Heart right ventricle (tissue), 16 donors: ENCODE results near the gene BICRA. TPM values are rescaled to one million over a fixed set of nuclear protein-coding genes. Genes with fewer than 3 reads are reported as not detected.

Experiments
- ATAC-seq, 8 donors: fragments of 200-7000 bp; cut with Tn5 transposase; one replicate each; pipeline ENCODE4 v1.9.1; 2020; ENCODE audit warnings: mild to moderate bottlenecking in 8 of 8, moderate library complexity in 8 of 8, moderate number of reproducible peaks in 1 of 8
- DNase-seq, 2 donors: peaks; one replicate each; pipeline ENCODE4 v3.0.0-alpha.2; 2020
- H3K27ac ChIP-seq, 10 donors: fragments of 200-600 bp; sonication (generic) in 2 of 10; one replicate each; pipeline versions ENCODE4 v1.5.0 to v1.8.0; 2020 to 2022; ENCODE audit warnings: mild to moderate bottlenecking in 3 of 10
- H3K27me3 ChIP-seq, 7 donors: fragments of 200-600 bp; one replicate each; pipeline ENCODE4 v1.8.0; 2021 to 2022; ENCODE audit warnings: mild to moderate bottlenecking in 2 of 7
- H3K36me3 ChIP-seq, 9 donors: fragments of 200-600 bp; sonication (generic) in 1 of 9; one replicate each; pipeline versions ENCODE4 v1.5.0 to v1.8.0; 2020 to 2022; ENCODE audit warnings: mild to moderate bottlenecking in 2 of 9
- H3K4me1 ChIP-seq, 9 donors: fragments of 200-600 bp; sonication (generic) in 1 of 9; one replicate each; pipeline versions ENCODE4 v1.5.0 to v1.8.0; 2020 to 2022; ENCODE audit warnings: mild to moderate bottlenecking in 4 of 9
- H3K4me3 ChIP-seq, 10 donors: fragments of 200-600 bp; sonication (generic) in 2 of 10; one replicate each; pipeline versions ENCODE4 v1.5.0 to v1.8.0; 2020 to 2022; ENCODE audit warnings: mild to moderate bottlenecking in 7 of 10, moderate library complexity in 2 of 10
- H3K9me3 ChIP-seq, 11 donors: fragments of 200-600 bp in 10 of 11; sonication (generic) in 2 of 11; one replicate each; pipeline versions ENCODE4 v1.5.0 to v1.8.0; 2013 to 2022; ENCODE audit warnings: mild to moderate bottlenecking in 2 of 11, control low read depth in 1 of 11, moderate library complexity in 1 of 11
- WGBS, 2 donors: extraction: QIAGEN DNeasy Blood & Tissue Kit; methylation state at CpG; one replicate each; pipeline ENCODE4 v1.1.7; 2013; ENCODE audit warnings: inconsistent platforms in 1 of 2; 5-methylcytosine and 5-hydroxymethylcytosine counted together
- intact Hi-C, 10 donors: fragments of 100-400 bp; cut with DNase I; formaldehyde crosslinking; loops; one replicate each; pipeline versions ENCODE4 v1.11.1 to v1.14.2; 2022
- polyA plus RNA-seq, 2 donors: library from polyadenylated mRNA; stranded (reverse); fragments of 200-250 nt; gene quantifications; one replicate each; pipeline ENCODE4 v1.2.3, GENCODE V29; 2013
- total RNA-seq, 10 donors: library from RNA; stranded (reverse); fragmentation: NEBNext Ultra II Directional in 3 of 10; extraction: Animal tissue kit (Norgen Biotek cat#: 25700) in 3 of 10; gene quantifications; one replicate each; pipeline versions ENCODE4 v1.2.1 to v1.2.4, GENCODE V29; 2021 to 2023
- TF ChIP-seq, protein P1 (sequence below), 9 donors: fragments of 200-600 bp; sonication (generic) in 2 of 9; IDR thresholded peaks; one replicate each; pipeline versions ENCODE4 v1.5.0 to v1.8.0; 2021 to 2022; ENCODE audit warnings: antibody characterized with exemption in 9 of 9, mild to moderate bottlenecking in 5 of 9, moderate library complexity in 1 of 9
- donor health status: Arrhythmogenic right ventricular cardiomyopathy.
- donor health status: ischemic (EF 13 %, LVEDD 7.1; RV severe dilation, severe dysfunction).
- donor health status: healthy with polysubstance abuse.
- donor health status: DM: no; HTN: yes; CAD: no.
- donor health status: DM: no; HTN: no; CAD: no.
- donor health status: ischemic (EF 25% LVEDD 6.9; RV normal size, moderate dysfunction).
- donor health status: ischemic (EF 25% LVEDD 5.7; RV mildly dilated, moderate dysfunction).
- donor health status: healthy.
- donor health status: DM: yes; HTN: yes; CAD: no.
- donor health status: Ischemic cardiomyopathy.
- donor health status: ischemic (EF 35%, LVEDD 5.7; RV mildly dilated, moderate dysfunction).
- donor health status: nonischemic (EF 11% LVEDD 7.7; RV severe dilation, severe dysfunction).
- donor health status: DM: yes; HTN: yes; CAD: no.
- donor health status: PGD.
- donor health status: ischemic (EF 29% LVEDD 5.4; RV normal size, mild dysfunction).
- donor health status: nonischemic (EF 23%, LVEDD 6.1; RV moderate dilation, normal function).

Gene BICRA
- total and polyA plus RNA-seq, 12 donors = 2.8 to 13.2 (median 8.9) TPM

DNA sequence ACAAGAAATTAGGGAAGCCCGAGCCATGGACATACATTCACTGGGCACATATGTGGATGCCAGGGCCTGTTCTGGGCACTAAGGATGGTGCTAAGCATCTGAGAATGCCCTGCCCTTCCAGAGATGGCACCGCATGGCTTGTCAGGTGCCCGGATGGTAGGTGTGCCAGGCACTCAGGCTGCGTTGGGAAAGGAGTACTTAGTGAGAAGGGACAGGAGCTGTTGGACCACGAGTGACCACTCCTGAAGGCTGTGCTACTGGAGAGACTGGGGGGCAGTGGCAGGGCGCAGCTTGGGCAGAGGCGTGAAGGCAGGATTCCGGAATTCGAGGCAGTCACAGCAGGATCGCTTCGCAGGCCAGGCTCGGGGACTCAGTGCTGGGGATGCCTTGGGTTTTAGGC is 66.3 kb downstream of the BICRA start:
- ATAC-seq = no peak
- no peaks in the 10 kb centered on the region for H3K9me3 ChIP-seq
- 92 to 94% methylated on average over 12 of the region's 12 CpGs for WGBS, 2 donors
- H3K4me1 ChIP-seq = no peaks in the 10 kb centered on the region
- TF ChIP-seq, protein P1, sequence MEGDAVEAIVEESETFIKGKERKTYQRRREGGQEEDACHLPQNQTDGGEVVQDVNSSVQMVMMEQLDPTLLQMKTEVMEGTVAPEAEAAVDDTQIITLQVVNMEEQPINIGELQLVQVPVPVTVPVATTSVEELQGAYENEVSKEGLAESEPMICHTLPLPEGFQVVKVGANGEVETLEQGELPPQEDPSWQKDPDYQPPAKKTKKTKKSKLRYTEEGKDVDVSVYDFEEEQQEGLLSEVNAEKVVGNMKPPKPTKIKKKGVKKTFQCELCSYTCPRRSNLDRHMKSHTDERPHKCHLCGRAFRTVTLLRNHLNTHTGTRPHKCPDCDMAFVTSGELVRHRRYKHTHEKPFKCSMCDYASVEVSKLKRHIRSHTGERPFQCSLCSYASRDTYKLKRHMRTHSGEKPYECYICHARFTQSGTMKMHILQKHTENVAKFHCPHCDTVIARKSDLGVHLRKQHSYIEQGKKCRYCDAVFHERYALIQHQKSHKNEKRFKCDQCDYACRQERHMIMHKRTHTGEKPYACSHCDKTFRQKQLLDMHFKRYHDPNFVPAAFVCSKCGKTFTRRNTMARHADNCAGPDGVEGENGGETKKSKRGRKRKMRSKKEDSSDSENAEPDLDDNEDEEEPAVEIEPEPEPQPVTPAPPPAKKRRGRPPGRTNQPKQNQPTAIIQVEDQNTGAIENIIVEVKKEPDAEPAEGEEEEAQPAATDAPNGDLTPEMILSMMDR (IDR thresholded peaks at IDR 0.05) = no peak
- H3K4me3 ChIP-seq = no peak overlapping the region
- H3K36me3 ChIP-seq = peaks cover 0 to 88% (median 40%) of the 10 kb centered on the region in 9 donors
- DNase-seq = no peak
- H3K27me3 ChIP-seq = no peaks in the 10 kb centered on the region
- intact Hi-C loops = loop anchor here in 1 of 10 donors (10.0 kb wide), 1 partner anchor 60 kb away; no protein-coding TSS in a partner anchor
- no peak overlapping the region for H3K27ac ChIP-seq

DNA sequence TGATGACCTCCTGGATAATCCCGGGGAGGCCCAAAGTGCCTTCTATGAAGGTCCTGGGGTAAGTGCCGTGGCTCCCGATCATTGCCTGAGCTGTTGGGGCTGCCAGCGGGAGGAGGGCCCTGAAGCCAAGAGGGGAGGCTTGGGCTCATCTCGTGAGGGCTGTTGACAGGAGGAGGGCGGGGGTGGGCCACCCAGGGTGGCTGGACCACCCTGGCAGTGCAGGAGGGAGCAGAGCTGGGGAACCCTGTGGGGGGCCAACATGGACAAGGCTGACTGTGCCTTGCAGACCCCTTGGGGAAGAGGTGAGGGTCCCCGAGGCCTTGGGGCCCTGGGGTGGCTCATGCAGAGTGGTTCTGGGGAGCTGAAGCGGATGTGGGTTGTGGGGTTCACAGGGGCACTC is 66.9 kb downstream of the BICRA start:
- Histone ChIP-seq H3K4me1 (no peaks in the 10 kb centered on the region), H3K27ac (no peak overlapping the region), H3K9me3 (no peaks in the 10 kb centered on the region), H3K36me3 (peaks cover 0 to 88% (median 39%) of the 10 kb centered on the region in 9 donors), H3K27me3 (no peaks in the 10 kb centered on the region), H3K4me3 (no peak overlapping the region)
- intact Hi-C loops = loop anchor here in 1 of 10 donors (10.0 kb wide), 1 partner anchor 61 kb away; no protein-coding TSS in a partner anchor
- ATAC-seq = peak in 2 of 8 donors; percentile 8 to 21
- 84 to 90% methylated on average over 8 of the region's 8 CpGs for WGBS, 2 donors
- TF ChIP-seq, protein P1 (IDR thresholded peaks at IDR 0.05) = no peak
- DNase-seq = no peak

DNA sequence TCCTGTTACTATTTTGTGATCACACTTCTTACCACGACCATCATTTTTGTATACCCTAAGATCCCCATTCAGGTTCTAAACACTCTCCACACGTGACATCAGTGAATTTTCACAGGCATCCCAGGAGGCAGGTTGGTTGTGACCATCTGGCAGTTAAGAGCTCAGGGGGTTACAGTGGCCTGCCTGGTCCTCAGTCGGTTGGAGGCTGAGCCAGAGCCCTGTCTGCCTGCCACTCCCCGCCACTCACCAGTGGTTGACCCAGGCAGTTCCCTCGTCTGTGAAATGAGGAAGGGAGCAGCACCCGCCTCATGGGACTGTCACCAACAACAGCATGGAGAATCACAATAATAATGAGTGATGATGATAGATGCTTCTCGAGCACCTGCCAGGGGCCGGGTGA is 67.9 kb downstream of the BICRA start:
- no peaks in the 10 kb centered on the region for H3K4me1 ChIP-seq
- WGBS, 2 donors = 81 to 86% methylated on average over 8 of the region's 8 CpGs
- no peak for DNase-seq
- intact Hi-C loops = loop anchor here in 1 of 10 donors (10.0 kb wide), 1 partner anchor 62 kb away; no protein-coding TSS in a partner anchor
- no peak for ATAC-seq
- no peaks in the 10 kb centered on the region for H3K9me3 ChIP-seq
- peaks cover 0 to 92% (median 39%) of the 10 kb centered on the region in 9 donors for H3K36me3 ChIP-seq
- no peak overlapping the region for H3K4me3 ChIP-seq
- H3K27ac ChIP-seq = no peak overlapping the region
- H3K27me3 ChIP-seq = no peaks in the 10 kb centered on the region
- TF ChIP-seq, protein P1 (IDR thresholded peaks at IDR 0.05) = no peak

DNA sequence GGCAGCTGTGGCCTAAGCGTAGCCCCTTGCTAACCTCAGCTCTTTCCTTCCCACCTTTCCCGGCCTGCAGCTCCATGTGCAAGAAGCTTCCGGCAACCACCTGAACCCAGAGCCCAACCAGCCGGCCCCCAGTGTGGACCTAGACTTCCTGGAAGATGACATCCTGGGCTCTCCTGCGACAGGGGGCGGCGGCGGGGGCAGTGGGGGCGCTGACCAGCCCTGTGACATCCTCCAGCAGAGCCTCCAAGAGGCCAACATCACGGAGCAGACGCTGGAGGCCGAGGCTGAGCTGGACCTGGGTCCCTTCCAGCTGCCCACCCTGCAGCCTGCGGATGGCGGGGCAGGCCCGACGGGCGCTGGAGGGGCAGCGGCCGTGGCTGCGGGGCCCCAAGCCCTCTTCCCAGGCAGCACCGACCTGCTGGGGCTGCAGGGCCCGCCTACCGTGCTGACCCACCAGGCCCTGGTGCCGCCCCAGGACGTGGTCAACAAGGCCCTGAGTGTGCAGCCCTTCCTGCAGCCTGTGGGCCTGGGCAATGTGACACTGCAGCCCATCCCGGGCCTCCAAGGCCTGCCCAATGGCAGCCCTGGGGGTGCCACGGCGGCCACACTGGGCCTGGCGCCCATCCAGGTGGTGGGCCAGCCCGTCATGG is 70.4 kb downstream of the BICRA start:
- WGBS, 2 donors = 93% methylated on average over 28 to 30 of the region's 30 CpGs
- ATAC-seq (peak in 1 of 8 donors; percentile 24), DNase-seq (no peak)
- peaks cover 0 to 88% (median 30%) of the 10 kb centered on the region in 9 donors for H3K36me3 ChIP-seq
- H3K27me3 ChIP-seq = no peaks in the 10 kb centered on the region
- no peaks in the 10 kb centered on the region for H3K9me3 ChIP-seq
- H3K4me3 ChIP-seq = no peak overlapping the region
- H3K27ac ChIP-seq = no peak overlapping the region
- TF ChIP-seq, protein P1 (IDR thresholded peaks at IDR 0.05) = no peak
- intact Hi-C loops = loop anchor here in 1 of 10 donors (10.0 kb wide), 1 partner anchor 65 kb away; no protein-coding TSS in a partner anchor
- no peaks in the 10 kb centered on the region for H3K4me1 ChIP-seq
